ENCODE data around the gene MAP3K14.

Gene MAP3K14

GRCh38 chr17:45243750-45244149 is 73.1 kb downstream of the MAP3K14 start:
- Histone ChIP-seq H3K9me2 (replicated peaks; ENCODE audit: low read depth, low read length) (no peaks in the 10 kb centered on the region), H3K79me2 (ENCODE audit: insufficient read depth, low read length) (peaks cover 6% of the 10 kb centered on the region), H3K36me3 (ENCODE audit: insufficient read depth, low read length) (peaks cover 76% of the 10 kb centered on the region; the same call in 1 of the 2 replicates), H4K20me1 (ENCODE audit: insufficient read depth, low read length, poor library complexity, severe bottlenecking) (no peaks in the 10 kb centered on the region), H3K4me1 (ENCODE audit: insufficient read depth, low read length, poor library complexity, severe bottlenecking) (peaks cover 5% of the 10 kb centered on the region), H3K9ac (ENCODE audit: low read depth, low read length, poor library complexity, severe bottlenecking) (no peak overlapping the region), H3K4me2 (ENCODE audit: low read depth, low read length, poor library complexity, severe bottlenecking) (no peak overlapping the region), H3K4me3 (ENCODE audit: low read length, poor library complexity, severe bottlenecking) (no peak overlapping the region), H3F3A (ENCODE audit: low read depth) (peaks cover 4% of the 10 kb centered on the region), H3K27me3 (ENCODE audit: insufficient read depth, low read length, poor library complexity, severe bottlenecking) (no peaks in the 10 kb centered on the region), H3K9me3 (ENCODE audit: insufficient read depth, low read depth, low read length) (no peaks in the 10 kb centered on the region), H2AFZ (ENCODE audit: low read length) (no peak overlapping the region)
- no peak for TF ChIP-seq EZH2phosphoT487 (IDR thresholded peaks at IDR 0.05; ENCODE audit: borderline replicate concordance)
- TF ChIP-seq, protein P1, sequence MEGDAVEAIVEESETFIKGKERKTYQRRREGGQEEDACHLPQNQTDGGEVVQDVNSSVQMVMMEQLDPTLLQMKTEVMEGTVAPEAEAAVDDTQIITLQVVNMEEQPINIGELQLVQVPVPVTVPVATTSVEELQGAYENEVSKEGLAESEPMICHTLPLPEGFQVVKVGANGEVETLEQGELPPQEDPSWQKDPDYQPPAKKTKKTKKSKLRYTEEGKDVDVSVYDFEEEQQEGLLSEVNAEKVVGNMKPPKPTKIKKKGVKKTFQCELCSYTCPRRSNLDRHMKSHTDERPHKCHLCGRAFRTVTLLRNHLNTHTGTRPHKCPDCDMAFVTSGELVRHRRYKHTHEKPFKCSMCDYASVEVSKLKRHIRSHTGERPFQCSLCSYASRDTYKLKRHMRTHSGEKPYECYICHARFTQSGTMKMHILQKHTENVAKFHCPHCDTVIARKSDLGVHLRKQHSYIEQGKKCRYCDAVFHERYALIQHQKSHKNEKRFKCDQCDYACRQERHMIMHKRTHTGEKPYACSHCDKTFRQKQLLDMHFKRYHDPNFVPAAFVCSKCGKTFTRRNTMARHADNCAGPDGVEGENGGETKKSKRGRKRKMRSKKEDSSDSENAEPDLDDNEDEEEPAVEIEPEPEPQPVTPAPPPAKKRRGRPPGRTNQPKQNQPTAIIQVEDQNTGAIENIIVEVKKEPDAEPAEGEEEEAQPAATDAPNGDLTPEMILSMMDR (conservative IDR thresholded peaks at IDR 0.05; ENCODE audit: low read length), result no peak

DNA sequence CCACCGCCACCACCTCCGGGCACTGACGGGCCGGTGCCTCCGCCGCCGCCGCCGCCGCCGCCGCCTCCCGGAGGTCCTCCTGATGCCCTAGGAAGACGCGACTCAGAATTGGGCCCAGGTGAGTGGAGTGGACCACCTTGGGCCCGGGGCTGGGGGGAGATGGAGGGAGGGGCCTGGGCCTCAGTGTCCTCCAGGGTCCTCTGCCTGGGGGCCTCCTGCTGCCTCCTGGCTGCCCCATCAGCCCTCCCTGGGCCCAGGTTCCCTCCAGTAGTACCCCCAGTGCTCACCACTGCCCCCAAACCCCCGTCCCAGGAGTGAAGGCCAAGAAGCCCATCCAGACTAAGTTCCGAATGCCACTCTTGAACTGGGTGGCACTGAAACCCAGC is 74.8 kb downstream of the MAP3K14 start:
- Histone ChIP-seq H3K9me2 (replicated peaks; ENCODE audit: low read depth, low read length) (no peaks in the 10 kb centered on the region), H3K9ac (ENCODE audit: low read depth, low read length, poor library complexity, severe bottlenecking) (no peak overlapping the region), H3K4me3 (ENCODE audit: low read length, poor library complexity, severe bottlenecking) (no peak overlapping the region), H3K4me1 (ENCODE audit: insufficient read depth, low read length, poor library complexity, severe bottlenecking) (no peaks in the 10 kb centered on the region), H4K20me1 (ENCODE audit: insufficient read depth, low read length, poor library complexity, severe bottlenecking) (no peaks in the 10 kb centered on the region), H3K36me3 (ENCODE audit: insufficient read depth, low read length) (peaks cover 94% of the 10 kb centered on the region; the same call in 1 of the 2 replicates), H3K27me3 (ENCODE audit: insufficient read depth, low read length, poor library complexity, severe bottlenecking) (no peaks in the 10 kb centered on the region), H3K79me2 (ENCODE audit: insufficient read depth, low read length) (no peaks in the 10 kb centered on the region), H3K4me2 (ENCODE audit: low read depth, low read length, poor library complexity, severe bottlenecking) (no peak overlapping the region), H3F3A (ENCODE audit: low read depth) (peaks cover under 1% of the 10 kb centered on the region), H3K9me3 (ENCODE audit: insufficient read depth, low read depth, low read length) (no peaks in the 10 kb centered on the region), H2AFZ (ENCODE audit: low read length) (no peak overlapping the region)
- no peak for TF ChIP-seq EZH2phosphoT487 (IDR thresholded peaks at IDR 0.05; ENCODE audit: borderline replicate concordance)
- TF ChIP-seq, protein P1 (conservative IDR thresholded peaks at IDR 0.05; ENCODE audit: low read length), result no peak

- Histone ChIP-seq H3K9me2 (replicated peaks; ENCODE audit: low read depth, low read length) (no peaks in the 10 kb centered on the region), H3K79me2 (ENCODE audit: insufficient read depth, low read length) (no peaks in the 10 kb centered on the region), H3K27me3 (ENCODE audit: insufficient read depth, low read length, poor library complexity, severe bottlenecking) (no peaks in the 10 kb centered on the region), H2AFZ (ENCODE audit: low read length) (no peak overlapping the region), H3K4me1 (ENCODE audit: insufficient read depth, low read length, poor library complexity, severe bottlenecking) (no peaks in the 10 kb centered on the region), H3F3A (ENCODE audit: low read depth) (no peaks in the 10 kb centered on the region), H3K4me3 (ENCODE audit: low read length, poor library complexity, severe bottlenecking) (no peak overlapping the region), H3K9me3 (ENCODE audit: insufficient read depth, low read depth, low read length) (no peaks in the 10 kb centered on the region), H3K9ac (ENCODE audit: low read depth, low read length, poor library complexity, severe bottlenecking) (no peak overlapping the region), H4K20me1 (ENCODE audit: insufficient read depth, low read length, poor library complexity, severe bottlenecking) (no peaks in the 10 kb centered on the region), H3K4me2 (ENCODE audit: low read depth, low read length, poor library complexity, severe bottlenecking) (no peak overlapping the region), H3K36me3 (ENCODE audit: insufficient read depth, low read length) (peaks cover 95% of the 10 kb centered on the region; the same call in 1 of the 2 replicates)
- TF ChIP-seq EZH2phosphoT487 (IDR thresholded peaks at IDR 0.05; ENCODE audit: borderline replicate concordance), result no peak
- TF ChIP-seq, protein P1 (conservative IDR thresholded peaks at IDR 0.05; ENCODE audit: low read length), result no peak
These were observed 75.3 kb downstream of the MAP3K14 start for GRCh38 chr17:45241328-45242028.
